Adrenal gland (tissue), 5 donors: ENCODE results near the gene TMEM72.

Experiments
- CTCF ChIP-seq, 6 experiments: fragments of 450-650 bp in 4 of 6; fragments of 200-600 bp in 2 of 6; sonication (generic) in 1 of 6; IDR thresholded peaks; 1 replicate in 5 of 6; 2 replicates in 1 of 6; pipeline versions ENCODE4 v1.5.1 to v1.8.0; 2016 to 2021; ENCODE audit warnings: antibody characterized with exemption in 6 of 6, mild to moderate bottlenecking in 2 of 6, moderate library complexity in 1 of 6
- POLR2A ChIP-seq, 2 donors: fragments of 450-650 bp; IDR thresholded peaks; one replicate each; pipeline ENCODE4 v1.6.1; 2017; ENCODE audit warnings: antibody characterized with exemption in 2 of 2, mild to moderate bottlenecking in 2 of 2, moderate library complexity in 1 of 2
- donor health status: DM: no; HTN: no; CAD: no.

GRCh38 chr10:44916429-44916828 is 5.3 kb downstream of the TMEM72 start:
- TF ChIP-seq CTCF (IDR thresholded peaks at IDR 0.05) (no peak), POLR2A (IDR thresholded peaks at IDR 0.05) (no peak)
